CD4-positive, alpha-beta T cell (primary cell): ENCODE data around the gene AZGP1. TPM values are rescaled to one million over a fixed set of nuclear protein-coding genes. Genes with fewer than 3 reads are reported as not detected.
A peak's percentile ranks its signal among the peaks of the same experiment; 100 is the strongest.
"Not testable (repeated sequence)": the region's sequence is repeated elsewhere in the genome, so short reads cannot be mapped to it uniquely, and the experiment has no call there.

ENCODE experiments used
- ATAC-seq: fragments of 200-7000 bp; cut with Tn5 transposase; one replicate; pipeline ENCODE4 v1.10.0; 2022; ENCODE audit warnings: mild to moderate bottlenecking; ENCODE audit not compliant: poor library complexity
- CTCF ChIA-PET: fragments of 350-600 bp; sonication (Branson Sonifier 250); formaldehyde crosslinking; loops from one replicate; lab custom pipeline; 2021; ENCODE audit warnings: antibody characterized with exemption, inconsistent platforms; lab: Charles Lee
- POLR2A ChIA-PET: fragments of 350-600 bp; sonication (Branson Sonifier 250); formaldehyde crosslinking; loops from one replicate; lab custom pipeline; 2021; ENCODE audit warnings: antibody characterized with exemption, inconsistent platforms; lab: Charles Lee
- DNase-seq, 14 experiments: peaks; one replicate each; pipeline ENCODE4 v3.0.0-alpha.2; 2013 to 2020; ENCODE audit warnings: mixed read lengths in 2 of 14
- H3K27ac ChIP-seq, 2 donors: one replicate each; pipeline versions ENCODE4 v1.5.1 to v1.7.0; 2013; ENCODE audit warnings: low read length in 2 of 2, low read depth in 1 of 2, mild to moderate bottlenecking in 1 of 2
- H3K27me3 ChIP-seq, 2 experiments: 1 replicate in 1 of 2; 2 replicates in 1 of 2; pipeline versions ENCODE4 v1.6.1 to v1.7.0; 2013; ENCODE audit warnings: low read length in 2 of 2, control low read depth in 1 of 2, mild to moderate bottlenecking in 1 of 2, moderate library complexity in 1 of 2; ENCODE audit not compliant: insufficient read depth in 2 of 2, control insufficient read depth in 1 of 2
- H3K36me3 ChIP-seq: one replicate; pipeline ENCODE4 v1.6.1; 2013; ENCODE audit warnings: low read length, control low read depth; ENCODE audit not compliant: insufficient read depth
- H3K4me1 ChIP-seq: one replicate; pipeline ENCODE4 v1.6.1; 2013; ENCODE audit warnings: low read length, control low read depth; ENCODE audit not compliant: insufficient read depth
- H3K4me3 ChIP-seq: one replicate; pipeline ENCODE4 v1.5.1; 2013; ENCODE audit warnings: mild to moderate bottlenecking, low read length, moderate library complexity
- H3K9me3 ChIP-seq, 2 experiments: 1 replicate in 1 of 2; 2 replicates in 1 of 2; pipeline versions ENCODE4 v1.6.1 to v1.7.0; 2013; ENCODE audit warnings: low read length in 2 of 2, mild to moderate bottlenecking in 2 of 2, control low read depth in 1 of 2, moderate library complexity in 1 of 2; ENCODE audit not compliant: control insufficient read depth in 1 of 2, insufficient read depth in 1 of 2
- H3K27ac Mint-ChIP-seq: one replicate; pipeline ENCODE4 v1.8.0; 2020; ENCODE audit warnings: mixed read lengths
- H3K27me3 Mint-ChIP-seq: one replicate; pipeline ENCODE4 v1.8.0; 2021; ENCODE audit warnings: mixed read lengths
- H3K36me3 Mint-ChIP-seq: one replicate; pipeline ENCODE4 v1.8.0; 2021; ENCODE audit warnings: low read depth, mixed read lengths
- H3K4me1 Mint-ChIP-seq: one replicate; pipeline ENCODE4 v1.8.0; 2021; ENCODE audit warnings: low read depth, mixed read lengths
- H3K4me3 Mint-ChIP-seq: one replicate; pipeline ENCODE4 v1.8.0; 2020; ENCODE audit warnings: mild to moderate bottlenecking, mixed read lengths
- H3K9me3 Mint-ChIP-seq: one replicate; pipeline ENCODE4 v1.8.0; 2020; ENCODE audit warnings: mixed read lengths
- intact Hi-C, 2 experiments: fragments of 100-400 bp; cut with DNase I in 1 of 2; cut with micrococcal nuclease in 1 of 2; formaldehyde crosslinking; loops; one replicate each; pipeline versions ENCODE4 v1.15.1 to v1.9.0; 2023 to 2025; cut with DNase I, micrococcal nuclease
- total RNA-seq, 174 experiments: library from RNA in 2 of 174; stranded (reverse) in 2 of 174; gene quantifications; one replicate each; pipeline ENCODE4 v1.2.3 and lab custom pipeline; 2021 to 2026
- TF ChIP-seq, protein P1 (sequence below): fragments of 200-600 bp; IDR thresholded peaks from one replicate; pipeline ENCODE4 v1.8.0; 2022; ENCODE audit warnings: antibody characterized with exemption, mild to moderate bottlenecking

The AZGP1 gene
- total RNA-seq, 2 experiments from 2014 or later: not detected

DNA sequence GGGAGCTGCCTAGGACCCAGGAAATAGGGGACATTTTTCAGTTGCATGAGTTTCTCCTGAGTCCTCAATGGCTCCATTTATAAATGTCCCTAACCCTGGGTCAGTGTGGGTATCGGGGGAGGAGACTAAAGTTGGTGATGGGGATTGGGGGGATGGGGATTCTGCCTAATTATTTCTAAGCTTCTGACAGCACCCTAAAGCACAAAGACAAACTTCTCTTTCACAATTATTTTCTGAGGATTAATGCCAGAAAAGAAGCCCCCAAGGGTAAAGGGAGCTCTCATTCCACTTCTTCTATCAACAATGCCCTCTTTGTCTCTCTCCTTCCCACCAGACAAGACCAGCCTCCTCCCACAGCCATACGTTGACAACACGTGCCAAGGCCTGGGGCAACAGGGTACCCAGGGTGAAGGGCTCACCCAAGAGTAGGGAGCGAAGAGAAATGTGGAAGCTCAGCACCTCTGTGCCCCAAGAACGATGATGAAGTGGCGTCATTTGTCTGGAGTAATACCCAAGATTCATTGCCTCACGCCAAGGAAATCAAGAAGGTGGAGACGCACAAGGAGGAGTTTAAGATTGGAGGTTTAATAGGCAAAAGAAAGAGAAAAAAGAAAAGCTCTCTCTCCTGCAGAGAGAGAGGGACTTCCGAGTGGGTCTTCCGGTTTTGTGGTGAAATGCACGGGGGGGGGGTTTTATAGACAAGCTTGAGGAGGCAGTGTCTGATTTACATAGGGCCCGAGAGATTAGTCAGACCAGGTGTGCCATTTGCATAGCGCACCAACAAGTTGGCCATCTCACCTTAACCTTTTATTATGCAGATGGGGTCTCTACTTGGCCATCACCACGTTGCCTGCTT, 32.0 kb downstream of the AZGP1 start:
- peaks cover 5% of the 10 kb centered on the region for H3K9me3 Mint-ChIP-seq
- POLR2A ChIA-PET: interaction anchor here (1.3 kb wide), 1 partner anchor 24 kb away, joined by 6 read pairs; the partner anchor contains the start of gene TRIM4
- intact Hi-C loops: no loop called here

DNA sequence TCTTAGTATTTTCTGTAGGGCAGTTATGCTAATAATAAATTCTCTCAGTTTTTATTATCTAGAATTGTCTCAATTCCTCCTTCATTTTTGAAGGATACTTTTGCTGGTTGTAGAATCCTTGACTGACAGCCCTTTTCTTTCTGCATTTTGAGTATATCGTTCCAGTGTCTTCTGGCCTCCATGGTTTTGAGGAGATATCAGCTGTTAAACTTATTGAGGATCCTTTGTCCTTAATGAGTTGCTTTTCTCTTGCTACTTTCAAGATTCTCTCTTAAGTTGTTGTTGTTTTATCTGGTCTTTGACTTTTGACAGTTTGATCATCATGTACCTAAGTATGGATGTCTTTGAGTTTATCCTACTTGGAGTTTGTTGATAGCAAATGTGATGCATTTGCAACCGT, 37.5 kb downstream of the AZGP1 start:
- Histone ChIP-seq H3K36me3 (no peaks in the 10 kb centered on the region), H3K27me3 (peaks cover 0 to 3% of the 10 kb centered on the region in 2 experiments), H3K27ac (no peak overlapping the region), H3K4me3 (no peak overlapping the region), H3K4me1 (peaks cover 11% of the 10 kb centered on the region), H3K9me3 (no peaks in the 10 kb centered on the region)
- POLR2A ChIA-PET: interaction anchor here (1.1 kb wide), 1 partner anchor 19 kb away, joined by 3 read pairs; the partner anchor contains the start of gene TRIM4
- DNase-seq (no peak), ATAC-seq (no peak)
- TF ChIP-seq, protein P1, sequence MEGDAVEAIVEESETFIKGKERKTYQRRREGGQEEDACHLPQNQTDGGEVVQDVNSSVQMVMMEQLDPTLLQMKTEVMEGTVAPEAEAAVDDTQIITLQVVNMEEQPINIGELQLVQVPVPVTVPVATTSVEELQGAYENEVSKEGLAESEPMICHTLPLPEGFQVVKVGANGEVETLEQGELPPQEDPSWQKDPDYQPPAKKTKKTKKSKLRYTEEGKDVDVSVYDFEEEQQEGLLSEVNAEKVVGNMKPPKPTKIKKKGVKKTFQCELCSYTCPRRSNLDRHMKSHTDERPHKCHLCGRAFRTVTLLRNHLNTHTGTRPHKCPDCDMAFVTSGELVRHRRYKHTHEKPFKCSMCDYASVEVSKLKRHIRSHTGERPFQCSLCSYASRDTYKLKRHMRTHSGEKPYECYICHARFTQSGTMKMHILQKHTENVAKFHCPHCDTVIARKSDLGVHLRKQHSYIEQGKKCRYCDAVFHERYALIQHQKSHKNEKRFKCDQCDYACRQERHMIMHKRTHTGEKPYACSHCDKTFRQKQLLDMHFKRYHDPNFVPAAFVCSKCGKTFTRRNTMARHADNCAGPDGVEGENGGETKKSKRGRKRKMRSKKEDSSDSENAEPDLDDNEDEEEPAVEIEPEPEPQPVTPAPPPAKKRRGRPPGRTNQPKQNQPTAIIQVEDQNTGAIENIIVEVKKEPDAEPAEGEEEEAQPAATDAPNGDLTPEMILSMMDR: no peak
- intact Hi-C loops: no loop called here
- Mint-ChIP-seq H3K27me3 (peaks cover 16% of the 10 kb centered on the region), H3K4me3 (no peak overlapping the region), H3K27ac (no peak overlapping the region), H3K4me1 (peaks cover 13% of the 10 kb centered on the region), H3K36me3 (no peaks in the 10 kb centered on the region), H3K9me3 (peaks cover 5% of the 10 kb centered on the region)
- CTCF ChIA-PET: interaction anchor here (2.2 kb wide), 1 partner anchor 25 kb away, joined by 6 read pairs; no protein-coding TSS in a partner anchor

More for the DNA sequence above, 32.0 kb downstream of the AZGP1 start:
- peaks cover 0 to 3% of the 10 kb centered on the region in 2 experiments for H3K27me3 ChIP-seq
- Mint-ChIP-seq H3K27ac (no peak overlapping the region), H3K4me3 (peak overlapping the region; percentile 3), H3K36me3 (no peaks in the 10 kb centered on the region), H3K4me1 (peaks cover 10% of the 10 kb centered on the region), H3K27me3 (peaks cover 22% of the 10 kb centered on the region)
- H3K9me3 ChIP-seq: no peaks in the 10 kb centered on the region
- no peak overlapping the region for H3K27ac ChIP-seq
- TF ChIP-seq, protein P1: no peak
- DNase-seq (peak in 1 of 14 experiments; percentile 7), ATAC-seq (peak; percentile 14)
- no peaks in the 10 kb centered on the region for H3K36me3 ChIP-seq
- CTCF ChIA-PET: no interaction called here
- no peak overlapping the region for H3K4me3 ChIP-seq
- H3K4me1 ChIP-seq: peaks cover 2% of the 10 kb centered on the region

DNA sequence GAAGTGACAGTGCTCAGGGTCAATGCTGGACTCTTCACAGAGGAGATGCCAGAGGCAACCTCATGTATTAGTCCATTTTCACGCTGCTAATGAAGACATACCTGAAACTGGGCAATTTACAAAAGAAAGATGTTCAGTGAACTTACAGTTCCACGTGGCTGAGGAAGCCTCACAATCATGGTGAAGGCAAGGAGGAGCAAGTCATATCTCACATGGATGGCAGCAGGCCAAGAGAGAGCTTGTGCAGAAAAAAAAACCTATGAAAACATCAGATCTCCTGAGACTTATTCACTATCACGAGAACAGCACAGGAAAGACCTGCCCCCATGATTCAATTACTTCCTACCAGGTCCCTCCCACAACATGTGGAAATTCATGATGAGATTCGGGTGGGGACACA, 40.8 kb downstream of the AZGP1 start:
- DNase-seq, H3K27ac Mint-ChIP-seq, H3K9me3 ChIP-seq, H3K9me3 Mint-ChIP-seq, H3K36me3 ChIP-seq, H3K36me3 Mint-ChIP-seq, H3K27me3 ChIP-seq, H3K27ac ChIP-seq, H3K27me3 Mint-ChIP-seq, intact Hi-C loops, H3K4me3 Mint-ChIP-seq, H3K4me3 ChIP-seq, CTCF ChIA-PET, ATAC-seq: not testable (repeated sequence)
- POLR2A ChIA-PET: interaction anchor here (1.7 kb wide), 1 partner anchor 16 kb away, joined by 6 read pairs; the partner anchor contains the start of gene TRIM4
- peaks cover 18% of the 10 kb centered on the region for H3K4me1 Mint-ChIP-seq
- peaks cover 13% of the 10 kb centered on the region for H3K4me1 ChIP-seq
